Subcutaneous abdominal adipose tissue (tissue), 5 donors: Measurements from ENCODE around the gene CEMIP2.

ENCODE experiments used
- H3K27ac ChIP-seq: one replicate; pipeline ENCODE4 v1.7.0; 2013; ENCODE audit warnings: low read depth, mild to moderate bottlenecking, inconsistent platforms, low read length, moderate library complexity
- H3K27me3 ChIP-seq, 5 donors: one replicate each; pipeline ENCODE4 v1.7.0; 2013; ENCODE audit warnings: low read length in 5 of 5, inconsistent platforms in 1 of 5; ENCODE audit not compliant: control insufficient read depth in 5 of 5, insufficient read depth in 4 of 5
- H3K36me3 ChIP-seq, 5 donors: one replicate each; pipeline ENCODE4 v1.7.0; 2013; ENCODE audit warnings: low read length in 5 of 5; ENCODE audit not compliant: control insufficient read depth in 5 of 5, insufficient read depth in 5 of 5
- H3K4me1 ChIP-seq, 5 donors: one replicate each; pipeline ENCODE4 v1.7.0; 2013; ENCODE audit warnings: low read length in 5 of 5, mild to moderate bottlenecking in 3 of 5, moderate library complexity in 1 of 5; ENCODE audit not compliant: control insufficient read depth in 5 of 5, insufficient read depth in 5 of 5
- H3K4me3 ChIP-seq, 5 donors: one replicate each; pipeline ENCODE4 v1.7.0; 2013; ENCODE audit warnings: low read length in 5 of 5, low read depth in 1 of 5
- H3K9ac ChIP-seq, 5 donors: one replicate each; pipeline ENCODE4 v1.7.0; 2013; ENCODE audit warnings: low read length in 5 of 5, mild to moderate bottlenecking in 4 of 5, moderate library complexity in 3 of 5
- H3K9me3 ChIP-seq, 5 donors: one replicate each; pipeline ENCODE4 v1.7.0; 2013; ENCODE audit warnings: low read length in 5 of 5; ENCODE audit not compliant: control insufficient read depth in 5 of 5
- donor health status: healthy.
- donor health status: healthy.
- donor health status: healthy.
- donor health status: healthy.
- donor health status: healthy.

The CEMIP2 gene

DNA sequence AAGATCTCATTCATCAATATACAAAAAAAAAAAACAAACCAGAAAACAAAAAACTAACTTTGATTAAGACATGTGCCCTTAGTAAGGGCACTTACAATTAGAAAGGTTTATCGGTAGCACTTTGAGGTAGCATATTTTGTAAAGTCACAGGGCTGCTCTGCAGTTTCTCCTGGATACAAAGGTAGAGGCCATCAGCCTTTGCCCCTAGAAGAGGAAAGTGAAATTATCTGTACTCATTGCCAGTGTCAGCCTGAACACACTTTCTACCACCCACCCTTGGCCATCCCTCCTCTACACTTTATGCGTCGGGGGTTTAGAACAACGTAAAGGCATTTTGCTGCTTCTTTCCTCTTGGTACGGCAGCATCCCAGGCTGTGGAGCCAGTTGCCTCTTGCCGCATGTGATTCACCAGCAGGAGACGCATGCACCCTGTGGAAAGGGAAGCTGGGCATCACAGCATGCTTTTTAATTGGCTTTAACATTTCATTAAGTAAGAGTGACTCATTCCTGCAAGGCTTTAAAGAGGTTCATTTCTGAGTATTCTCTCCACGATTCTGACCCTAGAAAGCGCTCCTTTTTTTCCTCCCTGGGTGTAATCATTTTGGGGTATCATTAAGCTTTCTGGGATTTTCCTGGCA is 84.6 kb downstream of the CEMIP2 start:
- H3K9me3 ChIP-seq: no peaks in the 10 kb centered on the region
- no peak overlapping the region for H3K27ac ChIP-seq
- H3K27me3 ChIP-seq: no peaks in the 10 kb centered on the region
- H3K4me1 ChIP-seq: peaks cover 3 to 62% (median 44%) of the 10 kb centered on the region in 5 donors
- no peak overlapping the region for H3K9ac ChIP-seq
- no peak overlapping the region for H3K4me3 ChIP-seq
- H3K36me3 ChIP-seq: peaks cover 2 to 21% (median 10%) of the 10 kb centered on the region in 5 donors

DNA sequence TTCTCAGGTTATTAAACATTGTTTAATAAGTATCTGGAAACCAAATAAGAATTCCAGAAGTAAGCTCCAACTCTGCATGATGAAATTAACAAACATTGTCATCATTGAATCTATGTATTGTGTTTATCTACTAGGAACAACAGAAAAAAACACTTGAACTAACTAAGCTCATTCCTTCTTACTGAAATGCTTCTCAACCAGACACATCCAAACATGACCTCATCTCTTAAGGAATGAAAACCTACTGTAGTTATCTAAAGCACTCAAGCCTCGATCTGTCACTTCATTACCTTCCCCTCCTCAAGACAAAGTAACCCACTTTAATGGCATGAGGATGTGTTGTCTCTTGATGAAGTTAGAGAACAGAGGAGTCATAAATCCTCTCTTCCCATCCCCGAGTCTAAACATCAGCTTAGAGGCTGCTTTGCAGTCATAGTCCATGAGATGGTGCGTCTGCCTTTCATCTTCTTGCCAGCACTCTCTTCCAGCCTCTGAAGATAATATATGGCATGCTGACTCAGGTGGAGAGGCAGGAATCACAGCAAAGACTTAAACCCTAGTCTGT is 86.5 kb downstream of the CEMIP2 start:
- Histone ChIP-seq H3K4me3 (no peak overlapping the region), H3K36me3 (peaks cover 0 to 13% (median 0%) of the 10 kb centered on the region in 5 donors), H3K27ac (peak overlapping the region; percentile 95), H3K9me3 (no peaks in the 10 kb centered on the region), H3K9ac (peak overlapping the region in 2 of 5 donors; percentile 8 to 45), H3K27me3 (no peaks in the 10 kb centered on the region), H3K4me1 (peaks cover 6 to 76% (median 59%) of the 10 kb centered on the region in 5 donors)

DNA sequence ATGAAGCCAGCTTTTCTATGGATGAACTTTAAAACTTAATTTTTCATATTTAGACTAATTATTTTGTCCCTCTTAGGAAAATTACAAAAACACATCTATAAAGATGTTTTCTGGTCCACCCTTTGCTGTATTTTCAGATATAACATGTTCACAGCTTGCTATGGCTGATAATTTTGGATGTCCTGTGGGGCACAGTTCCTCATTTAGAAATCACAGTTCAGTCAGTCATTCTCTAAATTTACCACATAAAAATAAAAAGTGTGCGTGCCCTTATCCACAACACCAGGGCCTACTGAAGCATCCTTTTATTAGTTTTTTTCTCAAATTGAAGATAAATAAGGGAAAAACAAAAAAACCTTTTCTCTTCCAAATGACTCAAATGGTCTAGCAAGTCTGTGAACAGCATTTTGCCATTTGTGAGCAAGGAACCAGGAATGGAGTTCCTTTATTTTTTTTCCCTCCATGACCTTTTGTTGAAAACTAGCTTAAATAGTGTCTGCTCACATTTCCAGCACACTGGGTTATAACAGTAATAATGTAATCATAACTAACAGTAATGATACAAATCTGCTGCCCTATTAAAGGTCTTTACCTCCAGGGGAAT is 87.1 kb downstream of the CEMIP2 start:
- peak overlapping the region; percentile 95 for H3K27ac ChIP-seq
- H3K9ac ChIP-seq: peak overlapping the region in 2 of 5 donors; percentile 45 to 69
- peaks cover 0 to 10% (median 0%) of the 10 kb centered on the region in 5 donors for H3K36me3 ChIP-seq
- no peak overlapping the region for H3K4me3 ChIP-seq
- no peaks in the 10 kb centered on the region for H3K9me3 ChIP-seq
- no peaks in the 10 kb centered on the region for H3K27me3 ChIP-seq
- peaks cover 6 to 76% (median 59%) of the 10 kb centered on the region in 5 donors for H3K4me1 ChIP-seq

GRCh38 chr9:71680189-71680980 is 87.9 kb downstream of the CEMIP2 start:
- peaks cover 0 to 10% (median 0%) of the 10 kb centered on the region in 5 donors for H3K36me3 ChIP-seq
- H3K9me3 ChIP-seq: no peaks in the 10 kb centered on the region
- no peak overlapping the region for H3K4me3 ChIP-seq
- H3K9ac ChIP-seq: peak overlapping the region in 4 of 5 donors; percentile 12 to 69 (median 55)
- H3K27me3 ChIP-seq: no peaks in the 10 kb centered on the region
- H3K27ac ChIP-seq: peak overlapping the region; percentile 95
- peaks cover 3 to 68% (median 59%) of the 10 kb centered on the region in 5 donors for H3K4me1 ChIP-seq

DNA sequence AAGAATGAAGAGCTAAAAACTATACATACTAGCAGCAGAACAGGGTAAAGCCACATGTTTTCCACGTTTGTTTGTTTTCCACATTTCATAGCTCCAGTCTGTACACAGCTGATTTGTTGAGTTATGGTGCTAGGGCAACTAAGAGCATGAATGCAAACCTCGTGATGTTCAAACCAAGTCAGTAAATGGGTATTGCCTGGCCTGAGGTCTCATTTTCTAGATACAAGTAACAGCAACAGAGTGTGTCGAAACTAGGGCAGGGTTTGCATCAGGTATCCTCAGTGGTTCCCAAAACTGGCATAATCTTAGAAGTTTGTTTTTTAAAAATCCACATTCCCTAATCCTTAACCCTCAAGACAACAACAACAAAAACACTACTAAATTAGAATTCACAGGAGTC is 89.3 kb downstream of the CEMIP2 start:
- Histone ChIP-seq H3K9ac (peak overlapping the region in 4 of 5 donors; percentile 18 to 69 (median 58)), H3K4me1 (peaks cover 3 to 54% (median 51%) of the 10 kb centered on the region in 5 donors), H3K27me3 (no peaks in the 10 kb centered on the region), H3K27ac (peak overlapping the region; percentile 95), H3K4me3 (no peak overlapping the region), H3K36me3 (peaks cover 0 to 5% (median 0%) of the 10 kb centered on the region in 5 donors), H3K9me3 (no peaks in the 10 kb centered on the region)

GRCh38 chr9:71677209-71677608 is 91.1 kb downstream of the CEMIP2 start:
- H3K9me3 ChIP-seq: no peaks in the 10 kb centered on the region
- peak overlapping the region in 4 of 5 donors; percentile 9 to 79 (median 26) for H3K9ac ChIP-seq
- no peaks in the 10 kb centered on the region for H3K36me3 ChIP-seq
- no peak overlapping the region for H3K4me3 ChIP-seq
- peaks cover 3 to 50% (median 49%) of the 10 kb centered on the region in 5 donors for H3K4me1 ChIP-seq
- H3K27ac ChIP-seq: peak overlapping the region; percentile 95
- no peaks in the 10 kb centered on the region for H3K27me3 ChIP-seq

GRCh38 chr9:71676460-71676859 is 91.9 kb downstream of the CEMIP2 start:
- H3K9me3 ChIP-seq: no peaks in the 10 kb centered on the region
- peak overlapping the region; percentile 66 for H3K27ac ChIP-seq
- H3K4me3 ChIP-seq: no peak overlapping the region
- H3K9ac ChIP-seq: peak overlapping the region in 1 of 5 donors; percentile 9
- H3K4me1 ChIP-seq: peaks cover 3 to 47% (median 42%) of the 10 kb centered on the region in 5 donors
- no peaks in the 10 kb centered on the region for H3K36me3 ChIP-seq
- no peaks in the 10 kb centered on the region for H3K27me3 ChIP-seq

- Histone ChIP-seq H3K4me1 (peaks cover 3 to 43% (median 35%) of the 10 kb centered on the region in 5 donors), H3K9me3 (no peaks in the 10 kb centered on the region), H3K4me3 (no peak overlapping the region), H3K27ac (no peak overlapping the region), H3K9ac (no peak overlapping the region), H3K36me3 (no peaks in the 10 kb centered on the region), H3K27me3 (no peaks in the 10 kb centered on the region)
These were observed 92.5 kb downstream of the CEMIP2 start for GRCh38 chr9:71675857-71676165.

DNA sequence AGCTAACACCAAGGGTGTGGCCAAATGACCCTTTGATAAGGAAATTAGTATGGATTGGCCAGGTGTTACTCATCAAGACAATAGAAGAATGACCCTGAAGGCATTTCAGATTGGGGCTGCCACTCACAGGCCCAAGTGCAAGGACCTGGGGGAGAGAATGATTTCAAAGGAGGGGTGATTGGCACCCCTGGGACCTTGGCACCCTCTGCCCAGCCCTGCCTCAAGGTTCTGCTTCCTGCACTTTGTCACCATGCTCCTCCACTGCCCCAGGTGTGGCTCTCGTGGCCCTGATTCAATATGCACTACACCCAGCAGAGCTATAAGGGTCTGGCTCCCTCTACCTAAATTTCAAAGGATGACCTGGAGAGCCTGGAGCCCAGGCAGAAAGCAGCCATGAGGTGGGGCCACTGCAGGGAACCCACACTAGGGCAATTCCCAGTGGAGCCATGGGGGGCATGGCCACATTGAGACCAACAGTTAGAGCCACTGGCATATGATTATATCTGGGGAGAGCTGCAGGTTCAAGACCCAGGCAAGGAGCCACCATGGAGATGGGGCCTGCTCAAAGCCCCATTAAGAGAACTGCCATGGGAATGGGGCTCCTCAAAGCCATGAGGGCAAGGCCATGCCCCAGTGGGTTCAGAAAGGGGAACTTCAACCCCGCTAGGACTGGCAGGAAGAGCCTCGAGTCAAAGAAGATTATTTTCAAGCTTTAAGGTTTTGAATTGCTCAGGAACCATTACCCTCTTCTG is 93.0 kb downstream of the CEMIP2 start:
- H3K4me1 ChIP-seq: peaks cover 3 to 39% (median 32%) of the 10 kb centered on the region in 5 donors
- H3K9me3 ChIP-seq: no peaks in the 10 kb centered on the region
- H3K27ac ChIP-seq: no peak overlapping the region
- H3K4me3 ChIP-seq: no peak overlapping the region
- no peaks in the 10 kb centered on the region for H3K36me3 ChIP-seq
- no peak overlapping the region for H3K9ac ChIP-seq
- no peaks in the 10 kb centered on the region for H3K27me3 ChIP-seq
